Loucy (cell line): ENCODE results near the gene FGFR1OP2.

ENCODE experiments used
- H2AFZ ChIP-seq: fragments of 200-600 bp; sonication (generic); 2 replicates; pipeline ENCODE4 v1.6.0; 2016; ENCODE audit warnings: antibody characterized with exemption, mild to moderate bottlenecking, low read length, moderate library complexity
- H3F3A ChIP-seq: fragments of 200-600 bp; 2 replicates; pipeline ENCODE4 v1.6.0; 2016; ENCODE audit warnings: antibody characterized with exemption, low read depth, mild to moderate bottlenecking
- H3K27me3 ChIP-seq: fragments of 200-600 bp; sonication (generic); 2 replicates; pipeline ENCODE4 v1.6.1; 2014; ENCODE audit warnings: low read length, mild to moderate bottlenecking; ENCODE audit not compliant: insufficient read depth, poor library complexity, severe bottlenecking
- H3K36me3 ChIP-seq: fragments of 200-600 bp; sonication (generic); 2 replicates; pipeline ENCODE4 v1.6.1; 2016; ENCODE audit warnings: low read length; ENCODE audit not compliant: insufficient read depth
- H3K4me1 ChIP-seq: fragments of 200-600 bp; sonication (generic); 2 replicates; pipeline ENCODE4 v1.5.1; 2014; ENCODE audit warnings: low read length, mild to moderate bottlenecking; ENCODE audit not compliant: insufficient read depth, poor library complexity, severe bottlenecking
- H3K4me2 ChIP-seq: fragments of 200-600 bp; sonication (generic); 2 replicates; pipeline ENCODE4 v1.6.0; 2014; ENCODE audit warnings: antibody characterized with exemption, low read length, low read depth, mild to moderate bottlenecking; ENCODE audit not compliant: poor library complexity, severe bottlenecking
- H3K4me3 ChIP-seq: fragments of 200-600 bp; sonication (generic); 2 replicates; pipeline ENCODE4 v1.5.1; 2014; ENCODE audit warnings: low read length, mild to moderate bottlenecking, mixed read lengths; ENCODE audit not compliant: poor library complexity, severe bottlenecking
- H3K79me2 ChIP-seq: fragments of 200-600 bp; sonication (generic); 2 replicates; pipeline ENCODE4 v1.6.1; 2014; ENCODE audit warnings: low read length; ENCODE audit not compliant: insufficient read depth
- H3K9ac ChIP-seq: fragments of 200-600 bp; sonication (generic); 2 replicates; pipeline ENCODE4 v1.6.0; 2014; ENCODE audit warnings: mild to moderate bottlenecking, low read depth, low read length, moderate library complexity; ENCODE audit not compliant: poor library complexity, severe bottlenecking
- H3K9me2 ChIP-seq: fragments of 200-600 bp; sonication (generic); replicated peaks from 2 replicates; pipeline ENCODE4 v1.6.1; 2016; ENCODE audit warnings: low read depth, low read length, mixed read lengths
- H3K9me3 ChIP-seq: fragments of 200-600 bp; sonication (generic); 2 replicates; pipeline ENCODE4 v1.6.1; 2014; ENCODE audit warnings: mild to moderate bottlenecking, antibody characterized with exemption, low read length, low read depth; ENCODE audit not compliant: insufficient read depth
- H4K20me1 ChIP-seq: fragments of 200-600 bp; sonication (generic); 2 replicates; pipeline ENCODE4 v1.6.0; 2014; ENCODE audit warnings: antibody characterized with exemption, low read length, mild to moderate bottlenecking; ENCODE audit not compliant: insufficient read depth, poor library complexity, severe bottlenecking
- CTCF ChIP-seq: fragments of 200-600 bp; sonication (generic); conservative IDR thresholded peaks from 2 replicates; pipeline ENCODE4 v1.5.1; 2014; ENCODE audit warnings: mild to moderate bottlenecking, antibody characterized with exemption, low read length
- EZH2phosphoT487 ChIP-seq: fragments of 200-600 bp; IDR thresholded peaks from 2 replicates; pipeline ENCODE4 v1.6.1; 2018; ENCODE audit warnings: antibody characterized with exemption, mild to moderate bottlenecking, moderate library complexity, borderline replicate concordance

The FGFR1OP2 gene

GRCh38 chr12:26988703-26989102 is 50.4 kb downstream of the FGFR1OP2 start:
- Histone ChIP-seq H3K4me3 (no peak overlapping the region), H3K79me2 (peaks cover 17% of the 10 kb centered on the region), H2AFZ (no peak overlapping the region), H3K4me2 (no peak overlapping the region), H3K9ac (no peak overlapping the region), H3F3A (no peaks in the 10 kb centered on the region), H3K4me1 (no peaks in the 10 kb centered on the region), H3K36me3 (peaks cover 80% of the 10 kb centered on the region), H3K9me3 (no peaks in the 10 kb centered on the region), H4K20me1 (peaks cover 7% of the 10 kb centered on the region), H3K27me3 (no peaks in the 10 kb centered on the region), H3K9me2 (no peaks in the 10 kb centered on the region)
- TF ChIP-seq CTCF (no peak), EZH2phosphoT487 (no peak)

GRCh38 chr12:26989873-26990272 is 51.6 kb downstream of the FGFR1OP2 start:
- TF ChIP-seq EZH2phosphoT487: no peak
- no peak for TF ChIP-seq CTCF
- H3K9ac ChIP-seq: no peak overlapping the region
- no peaks in the 10 kb centered on the region for H3F3A ChIP-seq
- no peaks in the 10 kb centered on the region for H3K9me3 ChIP-seq
- H3K4me2 ChIP-seq: no peak overlapping the region
- peaks cover 7% of the 10 kb centered on the region for H4K20me1 ChIP-seq
- no peaks in the 10 kb centered on the region for H3K9me2 ChIP-seq
- peaks cover 14% of the 10 kb centered on the region for H3K79me2 ChIP-seq
- H2AFZ ChIP-seq: no peak overlapping the region
- H3K4me3 ChIP-seq: no peak overlapping the region
- H3K27me3 ChIP-seq: no peaks in the 10 kb centered on the region
- no peaks in the 10 kb centered on the region for H3K4me1 ChIP-seq
- H3K36me3 ChIP-seq: peaks cover 82% of the 10 kb centered on the region

- Histone ChIP-seq H3K9ac (no peak overlapping the region), H3K4me2 (no peak overlapping the region), H4K20me1 (peaks cover 7% of the 10 kb centered on the region), H3F3A (no peaks in the 10 kb centered on the region), H3K4me1 (peaks cover 5% of the 10 kb centered on the region), H3K9me2 (no peaks in the 10 kb centered on the region), H2AFZ (no peak overlapping the region), H3K9me3 (no peaks in the 10 kb centered on the region), H3K27me3 (no peaks in the 10 kb centered on the region), H3K4me3 (no peak overlapping the region), H3K36me3 (peaks cover 90% of the 10 kb centered on the region), H3K79me2 (peaks cover 16% of the 10 kb centered on the region)
- TF ChIP-seq EZH2phosphoT487 (no peak), CTCF (no peak)
Observed at GRCh38 chr12:26991826-26992225, 53.6 kb downstream of the FGFR1OP2 start.
